Panc1 (cell line): ENCODE measurements around the gene SULT4A1. TPM values are rescaled to one million over a fixed set of nuclear protein-coding genes. Genes with fewer than 3 reads are reported as not detected.
A peak's percentile ranks its signal among the peaks of the same experiment; 100 is the strongest.

Source experiments
- ATAC-seq: fragments of 200-7000 bp; cut with Tn5 transposase; 2 replicates; pipeline ENCODE4 v1.9.1; 2020; ENCODE audit warnings: mild to moderate bottlenecking, moderate library complexity
- BruUV-seq: library from RNA; stranded (reverse); fragments of 400-500 nt; replicated peaks from 2 replicates; lab custom pipeline; 2021; lab: Mats Ljungman, UMichigan
- CTCF ChIA-PET: fragments of 300-600 bp; sonication (Branson Sonifier 250); formaldehyde crosslinking; loops from one replicate; lab custom pipeline; 2022; ENCODE audit warnings: antibody characterized with exemption; lab: Charles Lee
- POLR2A ChIA-PET: fragments of 300-600 bp; sonication (Branson Sonifier 250); formaldehyde crosslinking; loops from one replicate; lab custom pipeline; 2022; ENCODE audit warnings: antibody characterized with exemption; lab: Charles Lee
- DNase-seq: peaks from one replicate; pipeline ENCODE4 v3.0.0-alpha.2; 2010; ENCODE audit warnings: low read depth, low spot score
- H3K27ac ChIP-seq: 2 replicates; pipeline ENCODE4 v1.5.1; 2011; ENCODE audit warnings: mild to moderate bottlenecking, low read length, inconsistent platforms
- H3K27me3 ChIP-seq: fragments of 200-500 bp; sonication (Bioruptor generic); 2 replicates; pipeline ENCODE4 v1.6.0; 2014; ENCODE audit warnings: low read length, inconsistent platforms; ENCODE audit not compliant: control insufficient read depth, insufficient read depth
- H3K36me3 ChIP-seq: fragments of 200-500 bp; sonication (Bioruptor generic); 2 replicates; pipeline ENCODE4 v1.5.1; 2014; ENCODE audit warnings: inconsistent platforms, mild to moderate bottlenecking, low read length, moderate library complexity; ENCODE audit not compliant: control insufficient read depth, insufficient read depth
- H3K4me1 ChIP-seq: 2 replicates; pipeline ENCODE4 v1.5.1; 2011; ENCODE audit warnings: inconsistent platforms, mild to moderate bottlenecking, low read length, moderate library complexity; ENCODE audit not compliant: control insufficient read depth, insufficient read depth
- H3K4me3 ChIP-seq, 2 experiments: 2 replicates each; pipeline ENCODE4 v1.5.1; 2011 to 2012; ENCODE audit warnings: low read depth in 2 of 2, low read length in 2 of 2, mild to moderate bottlenecking in 2 of 2, inconsistent platforms in 1 of 2, moderate library complexity in 1 of 2
- H3K9me3 ChIP-seq: fragments of 200-500 bp; sonication (Bioruptor generic); 2 replicates; pipeline ENCODE4 v1.5.1; 2014; ENCODE audit warnings: low read depth, mild to moderate bottlenecking, inconsistent platforms, low read length, moderate library complexity; ENCODE audit not compliant: control insufficient read depth, insufficient read depth
- POLR2AphosphoS5 ChIP-seq: IDR thresholded peaks from 2 replicates; pipeline ENCODE4 v1.6.1; 2012; ENCODE audit warnings: mild to moderate bottlenecking, low read depth, low read length, moderate library complexity
- SIN3A ChIP-seq: IDR thresholded peaks from 2 replicates; pipeline ENCODE4 v1.6.1; 2012; ENCODE audit warnings: low read depth, mild to moderate bottlenecking, low read length, moderate library complexity, borderline replicate concordance; ENCODE audit not compliant: insufficient read depth
- TCF7L2 ChIP-seq: IDR thresholded peaks from 2 replicates; pipeline ENCODE4 v1.6.1; 2011; ENCODE audit warnings: mild to moderate bottlenecking, low read depth, low read length, inconsistent platforms
- in situ Hi-C: cut with HindIII; loops from 2 replicates; pipeline ENCODE4 v1.10.0; 2016; ENCODE audit warnings: low sequenced_read_pairs, low pct_unique_long_range_greater_than_20kb
- intact Hi-C: fragments of 100-400 bp; cut with micrococcal nuclease; formaldehyde crosslinking; loops from one replicate; pipeline ENCODE4 v1.10.0; 2022; ENCODE audit not compliant: unreplicated experiment
- total RNA-seq: library from RNA; stranded (reverse); gene quantifications from one replicate; pipeline ENCODE4 v1.2.1, GENCODE V29; 2021; ENCODE audit not compliant: unreplicated experiment
- TF ChIP-seq, protein P1 (sequence below): fragments of 450-650 bp; IDR thresholded peaks from 2 replicates; pipeline ENCODE4 v1.5.1; 2017; ENCODE audit warnings: mild to moderate bottlenecking
- TF ChIP-seq, protein P2 (sequence below), 2 experiments: IDR thresholded peaks; 2 replicates each; pipeline ENCODE4 v1.6.1; 2011 to 2012; ENCODE audit warnings: low read depth in 2 of 2, control low read depth in 1 of 2, low read length in 1 of 2, mild to moderate bottlenecking in 1 of 2, moderate library complexity in 1 of 2; ENCODE audit not compliant: insufficient read depth in 1 of 2

SULT4A1 gene
- total RNA-seq, 1 experiment from 2014 or later: 12.0 TPM

DNA sequence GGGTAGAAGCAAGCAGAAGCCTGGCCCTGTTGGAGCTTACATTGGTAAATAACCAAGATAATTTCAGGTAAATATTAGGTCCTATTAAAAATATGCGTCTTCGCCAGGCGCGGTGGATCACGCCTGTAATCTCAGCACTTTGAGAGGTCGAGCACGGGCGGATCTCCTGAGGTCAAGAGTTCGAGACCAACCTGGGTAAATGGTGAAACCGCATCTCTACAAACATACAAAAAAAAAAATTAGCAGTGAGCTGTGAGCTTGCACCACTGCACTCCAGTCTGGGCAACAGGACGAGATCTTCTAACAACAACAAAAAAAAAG, 529 bp upstream of the SULT4A1 start:
- ATAC-seq (no peak), DNase-seq (no peak)
- intact Hi-C loops (no loop called here), in situ Hi-C loops (no loop called here)
- H3K36me3 ChIP-seq: no peaks in the 10 kb centered on the region
- H3K4me3 ChIP-seq: peak overlapping the region; percentile 43 to 56
- TF ChIP-seq, protein P1, sequence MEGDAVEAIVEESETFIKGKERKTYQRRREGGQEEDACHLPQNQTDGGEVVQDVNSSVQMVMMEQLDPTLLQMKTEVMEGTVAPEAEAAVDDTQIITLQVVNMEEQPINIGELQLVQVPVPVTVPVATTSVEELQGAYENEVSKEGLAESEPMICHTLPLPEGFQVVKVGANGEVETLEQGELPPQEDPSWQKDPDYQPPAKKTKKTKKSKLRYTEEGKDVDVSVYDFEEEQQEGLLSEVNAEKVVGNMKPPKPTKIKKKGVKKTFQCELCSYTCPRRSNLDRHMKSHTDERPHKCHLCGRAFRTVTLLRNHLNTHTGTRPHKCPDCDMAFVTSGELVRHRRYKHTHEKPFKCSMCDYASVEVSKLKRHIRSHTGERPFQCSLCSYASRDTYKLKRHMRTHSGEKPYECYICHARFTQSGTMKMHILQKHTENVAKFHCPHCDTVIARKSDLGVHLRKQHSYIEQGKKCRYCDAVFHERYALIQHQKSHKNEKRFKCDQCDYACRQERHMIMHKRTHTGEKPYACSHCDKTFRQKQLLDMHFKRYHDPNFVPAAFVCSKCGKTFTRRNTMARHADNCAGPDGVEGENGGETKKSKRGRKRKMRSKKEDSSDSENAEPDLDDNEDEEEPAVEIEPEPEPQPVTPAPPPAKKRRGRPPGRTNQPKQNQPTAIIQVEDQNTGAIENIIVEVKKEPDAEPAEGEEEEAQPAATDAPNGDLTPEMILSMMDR: no peak
- TF ChIP-seq TCF7L2 (no peak), POLR2AphosphoS5 (no peak), SIN3A (no peak)
- TF ChIP-seq, protein P2, sequence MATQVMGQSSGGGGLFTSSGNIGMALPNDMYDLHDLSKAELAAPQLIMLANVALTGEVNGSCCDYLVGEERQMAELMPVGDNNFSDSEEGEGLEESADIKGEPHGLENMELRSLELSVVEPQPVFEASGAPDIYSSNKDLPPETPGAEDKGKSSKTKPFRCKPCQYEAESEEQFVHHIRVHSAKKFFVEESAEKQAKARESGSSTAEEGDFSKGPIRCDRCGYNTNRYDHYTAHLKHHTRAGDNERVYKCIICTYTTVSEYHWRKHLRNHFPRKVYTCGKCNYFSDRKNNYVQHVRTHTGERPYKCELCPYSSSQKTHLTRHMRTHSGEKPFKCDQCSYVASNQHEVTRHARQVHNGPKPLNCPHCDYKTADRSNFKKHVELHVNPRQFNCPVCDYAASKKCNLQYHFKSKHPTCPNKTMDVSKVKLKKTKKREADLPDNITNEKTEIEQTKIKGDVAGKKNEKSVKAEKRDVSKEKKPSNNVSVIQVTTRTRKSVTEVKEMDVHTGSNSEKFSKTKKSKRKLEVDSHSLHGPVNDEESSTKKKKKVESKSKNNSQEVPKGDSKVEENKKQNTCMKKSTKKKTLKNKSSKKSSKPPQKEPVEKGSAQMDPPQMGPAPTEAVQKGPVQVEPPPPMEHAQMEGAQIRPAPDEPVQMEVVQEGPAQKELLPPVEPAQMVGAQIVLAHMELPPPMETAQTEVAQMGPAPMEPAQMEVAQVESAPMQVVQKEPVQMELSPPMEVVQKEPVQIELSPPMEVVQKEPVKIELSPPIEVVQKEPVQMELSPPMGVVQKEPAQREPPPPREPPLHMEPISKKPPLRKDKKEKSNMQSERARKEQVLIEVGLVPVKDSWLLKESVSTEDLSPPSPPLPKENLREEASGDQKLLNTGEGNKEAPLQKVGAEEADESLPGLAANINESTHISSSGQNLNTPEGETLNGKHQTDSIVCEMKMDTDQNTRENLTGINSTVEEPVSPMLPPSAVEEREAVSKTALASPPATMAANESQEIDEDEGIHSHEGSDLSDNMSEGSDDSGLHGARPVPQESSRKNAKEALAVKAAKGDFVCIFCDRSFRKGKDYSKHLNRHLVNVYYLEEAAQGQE (IDR thresholded peaks at IDR 0.05; ENCODE audit: insufficient read depth in 1 of 2, low read depth in 2 of 2, low read length in 1 of 2): no peak
- no peaks in the 10 kb centered on the region for H3K9me3 ChIP-seq
- no peaks in the 10 kb centered on the region; the same call in 1 of the 2 replicates for H3K27me3 ChIP-seq
- peak overlapping the region; percentile 70; the same call in 1 of the 2 replicates for H3K27ac ChIP-seq
- no TSS peak for BruUV-seq
- ChIA-PET CTCF (no interaction called here), POLR2A (no interaction called here)
- no peaks in the 10 kb centered on the region for H3K4me1 ChIP-seq

DNA sequence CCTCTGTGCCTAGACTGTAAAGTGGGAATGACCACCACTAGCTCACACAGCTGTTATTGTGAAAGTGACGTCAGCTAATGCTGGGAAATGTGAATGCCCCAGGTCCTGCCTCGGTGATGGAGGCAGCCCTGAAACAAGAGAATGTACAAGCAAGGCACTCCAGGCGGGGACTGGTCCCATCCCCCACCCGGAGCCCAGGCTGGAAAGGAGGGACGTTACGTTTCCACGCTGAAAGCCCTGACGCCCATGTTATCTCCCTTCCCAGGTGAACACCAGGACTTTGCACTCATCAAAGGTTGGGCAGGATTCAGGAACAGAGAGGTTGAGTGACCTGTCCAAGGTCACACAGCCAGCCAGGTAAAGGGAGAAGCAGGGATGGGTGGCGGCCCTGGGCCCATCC, 784 bp downstream of the SULT4A1 start:
- peak overlapping the region; percentile 74 for H3K27ac ChIP-seq
- no peaks in the 10 kb centered on the region for H3K4me1 ChIP-seq
- ATAC-seq (peak; percentile 59), DNase-seq (no peak)
- BruUV-seq: no TSS peak
- H3K9me3 ChIP-seq: no peaks in the 10 kb centered on the region
- intact Hi-C loops (no loop called here), in situ Hi-C loops (no loop called here)
- TF ChIP-seq SIN3A: no peak
- TF ChIP-seq, protein P1: no peak
- TF ChIP-seq TCF7L2: no peak
- TF ChIP-seq, protein P2 (IDR thresholded peaks at IDR 0.05; ENCODE audit: insufficient read depth in 1 of 2, low read depth in 2 of 2, low read length in 1 of 2): no peak
- no peak for TF ChIP-seq POLR2AphosphoS5
- ChIA-PET POLR2A (no interaction called here), CTCF (interaction anchor here (0.6 kb wide), 1 partner anchor 34 kb away, joined by 3 read pairs; no protein-coding TSS in a partner anchor)
- no peaks in the 10 kb centered on the region for H3K36me3 ChIP-seq
- no peaks in the 10 kb centered on the region for H3K27me3 ChIP-seq
- peak overlapping the region; percentile 52 to 76 for H3K4me3 ChIP-seq
